K562 (cell line): Measurements from ENCODE around the gene RUNX1. TPM values are rescaled to one million over a fixed set of nuclear protein-coding genes. Genes with fewer than 3 reads are reported as not detected.

Experiments
- ATAC-seq: fragments of 200-7000 bp; cut with Tn5 transposase; 3 replicates; pipeline ENCODE4 v1.9.1; 2020; ENCODE audit warnings: moderate library complexity
- BruUV-seq: library from RNA; stranded (reverse); fragments of 400-500 nt; replicated peaks from 2 replicates; lab custom pipeline; 2021; lab: Mats Ljungman, UMichigan
- CTCF ChIA-PET: fragments of 300-600 bp; formaldehyde crosslinking; extraction: SDS; loops from one replicate; lab custom pipeline; 2021; ENCODE audit warnings: low intra/inter-chr PET ratio; lab: Yijun Ruan, JAX
- POLR2A ChIA-PET: fragments of 300-600, 350-650 bp; sonication (Branson Sonifier 250); formaldehyde crosslinking; extraction: SDS; loops from one replicate; lab custom pipeline; 2021; ENCODE audit warnings: antibody characterized with exemption, inconsistent platforms; lab: Yijun Ruan, JAX
- DNase-seq, 4 experiments: peaks; one replicate each; pipeline versions ENCODE4 v3.0.0 to v3.0.0-alpha.2; 2011 to 2018; ENCODE audit warnings: low spot score in 3 of 4, mixed read lengths in 3 of 4; ENCODE audit errors: extremely low read depth in 1 of 4
- FAIRE-seq: peaks from 2 replicates; lab custom pipeline; 2011; peaks lifted over from hg19 to GRCh38; lab: Jason Lieb, UNC
- H2AFZ ChIP-seq: 2 replicates; pipeline ENCODE4 v1.6.0; 2011; ENCODE audit warnings: low read depth, low read length, control low read depth, inconsistent platforms
- H3K27ac ChIP-seq: fragments of 200-600 bp; 3 replicates; pipeline ENCODE4 v1.8.0; 2011; ENCODE audit warnings: low read depth, mild to moderate bottlenecking, control low read depth, inconsistent platforms, low read length, moderate library complexity, mixed read lengths; ENCODE audit errors: extremely low read depth
- H3K27me3 ChIP-seq, 2 experiments: fragments of 300-600 bp in 1 of 2; 2 replicates in 1 of 2; 3 replicates in 1 of 2; pipeline versions ENCODE4 v1.6.0 to v1.8.0; 2011; ENCODE audit warnings: inconsistent platforms in 2 of 2, low read length in 2 of 2, mild to moderate bottlenecking in 1 of 2, mixed read lengths in 1 of 2, moderate library complexity in 1 of 2; ENCODE audit not compliant: control insufficient read depth in 2 of 2, insufficient read depth in 2 of 2
- H3K36me3 ChIP-seq: fragments of 300-600 bp; 3 replicates; pipeline ENCODE4 v1.8.0; 2011; ENCODE audit warnings: mild to moderate bottlenecking, low read length, inconsistent platforms; ENCODE audit not compliant: control insufficient read depth, insufficient read depth
- H3K4me1 ChIP-seq, 2 experiments: fragments of 200-600 bp in 1 of 2; replicated peaks in 1 of 2; 2 replicates in 1 of 2; 3 replicates in 1 of 2; pipeline versions ENCODE4 v1.5.1 to v1.8.0; 2011; ENCODE audit warnings: inconsistent platforms in 2 of 2, low read length in 2 of 2, mild to moderate bottlenecking in 1 of 2, mixed read lengths in 1 of 2, moderate library complexity in 1 of 2; ENCODE audit not compliant: control insufficient read depth in 2 of 2, insufficient read depth in 2 of 2
- H3K4me2 ChIP-seq: 2 replicates; pipeline ENCODE4 v1.6.1; 2011; ENCODE audit warnings: low read length, control low read depth, inconsistent platforms, mixed read lengths; ENCODE audit not compliant: insufficient read depth
- H3K4me3 ChIP-seq: fragments of 200-600 bp; sonication (generic), shearing (Covaris generic); 2 replicates; pipeline ENCODE4 v1.5.1; 2016; ENCODE audit warnings: control low read depth, inconsistent platforms
- H3K79me2 ChIP-seq: fragments of 200-600 bp; 3 replicates; pipeline ENCODE4 v1.8.0; 2011; ENCODE audit warnings: low read length, inconsistent platforms; ENCODE audit not compliant: control insufficient read depth, insufficient read depth
- H3K9ac ChIP-seq, 2 experiments: 2 replicates each; pipeline versions ENCODE4 v1.6.0 to v1.6.1; 2011; ENCODE audit warnings: low read depth in 2 of 2, low read length in 2 of 2, control low read depth in 1 of 2, inconsistent platforms in 1 of 2, mild to moderate bottlenecking in 1 of 2, mixed read lengths in 1 of 2; ENCODE audit not compliant: insufficient read depth in 1 of 2
- H3K9me1 ChIP-seq: one replicate; pipeline ENCODE4 v1.6.0; 2011; ENCODE audit warnings: inconsistent platforms, mild to moderate bottlenecking, low read length, moderate library complexity; ENCODE audit not compliant: control insufficient read depth, insufficient read depth
- H3K9me3 ChIP-seq: replicated peaks from 2 replicates; pipeline ENCODE4 v1.5.1; 2011; ENCODE audit warnings: low read depth, low read length, inconsistent platforms; ENCODE audit not compliant: control insufficient read depth, insufficient read depth
- H4K20me1 ChIP-seq: replicated peaks from 2 replicates; pipeline ENCODE4 v1.6.1; 2011; ENCODE audit warnings: low read length, inconsistent platforms, mixed read lengths; ENCODE audit not compliant: control insufficient read depth, insufficient read depth
- CREBBP ChIP-seq: IDR thresholded peaks from one replicate; pipeline ENCODE4 v1.6.1; 2012; ENCODE audit warnings: low read depth, mild to moderate bottlenecking, control low read depth, inconsistent platforms, low read length
- MCM2 ChIP-seq: fragments of 450-650 bp; IDR thresholded peaks from 2 replicates; pipeline ENCODE4 v1.6.1; 2017; ENCODE audit warnings: low read depth, mild to moderate bottlenecking
- MCM7 ChIP-seq, 2 experiments: fragments of 450-650 bp; IDR thresholded peaks; 2 replicates each; pipeline ENCODE4 v1.6.1; 2016 to 2018
- NKRF ChIP-seq: fragments of 450-650 bp; IDR thresholded peaks from 2 replicates; pipeline ENCODE4 v1.6.1; 2016; ENCODE audit warnings: borderline replicate concordance
- NRF1 ChIP-seq, 2 experiments: fragments of 450-650 bp; IDR thresholded peaks in 1 of 2; conservative IDR thresholded peaks in 1 of 2; 2 replicates each; pipeline ENCODE4 v1.6.1; 2014; ENCODE audit warnings: mild to moderate bottlenecking in 2 of 2
- SNIP1 ChIP-seq: fragments of 450-650 bp; IDR thresholded peaks from 2 replicates; pipeline ENCODE4 v1.7.1; 2017; ENCODE audit warnings: low read depth, mild to moderate bottlenecking
- ZNF3 ChIP-seq: fragments of 250-450 bp; sonication (Bioruptor Pico); IDR thresholded peaks from 2 replicates; pipeline ENCODE4 v1.5.0; 2021; ENCODE audit warnings: mild to moderate bottlenecking, moderate library complexity
- ZNF592 ChIP-seq: fragments of 450-650 bp; IDR thresholded peaks from 2 replicates; pipeline ENCODE4 v1.6.1; 2017; ENCODE audit warnings: antibody characterized with exemption, mild to moderate bottlenecking
- ZNF696 ChIP-seq: fragments of 250-450 bp; sonication (Bioruptor Pico); conservative IDR thresholded peaks from 2 replicates; pipeline ENCODE4 v1.4.0; 2020; ENCODE audit warnings: mild to moderate bottlenecking, moderate library complexity
- WGBS: fragments of 100-300 bp; shearing (Covaris generic); methylation state at CpG from one replicate; pipeline ENCODE4 v1.1.6; 2016; ENCODE audit warnings: low coverage, mixed read lengths; ENCODE audit not compliant: insufficient coverage; ENCODE audit errors: missing lambda C conversion rate; 5-methylcytosine and 5-hydroxymethylcytosine counted together
- in situ Hi-C: fragments of 300-500 bp; cut with MboI; formaldehyde crosslinking; loops from 4 replicates; pipeline ENCODE4 v1.15.0; 2018; ENCODE audit warnings: inconsistent platforms, mixed read lengths
- intact Hi-C: fragments of 100-400 bp; cut with micrococcal nuclease; formaldehyde crosslinking; loops from 2 replicates; pipeline ENCODE4 v1.14.2; 2022
- polyA plus RNA-seq, 8 experiments: library from polyadenylated mRNA; depleted of rRNA in 4 of 8; stranded (reverse) in 5 of 8; unstranded in 3 of 8; fragments of >200 nt; fragmentation: Nextera tagmentation in 2 of 8; fragmentation: Illumina TruSeq in 1 of 8; extraction: Ambion mirVana in 2 of 8; extraction: Trizol in 1 of 8; gene quantifications; 2 replicates each; pipeline versions ENCODE4 v1.2.1 to v1.2.3, GENCODE V29; 2011 to 2014; ENCODE audit warnings: inconsistent platforms in 1 of 8, missing spikeins in 1 of 8
- total RNA-seq, 7 experiments: library from RNA; depleted of rRNA in 6 of 7; stranded (reverse); fragments of >200 nt in 6 of 7; fragmentation: Illumina TruSeq in 2 of 7; extraction: Trizol in 2 of 7; gene quantifications; 2 replicates each; pipeline versions ENCODE4 v1.2.1 to v1.2.3, GENCODE V29; 2011 to 2021; ENCODE audit warnings: low replicate concordance in 1 of 7

RUNX1 gene
- total and polyA plus RNA-seq, 9 of the 15 experiments (the other 6 are each of a cell fraction or from before 2014, with no cell fraction given), result 2.2 to 68.6 (median 17.8) TPM

- POLR2A ChIA-PET, result interaction anchor here (0.5 to 2.0 kb wide), 6 partner anchors 11 to 31 kb away, joined by 4 to 5 read pairs (median 4); no protein-coding TSS in a partner anchor
- DNase-seq, result no peak
- ATAC-seq, result no peak
- Histone ChIP-seq H3K79me2 (no peaks in the 10 kb centered on the region; the same call in 2 of the 3 replicates), H3K9me1 (no peaks in the 10 kb centered on the region), H3K4me2 (no peak overlapping the region), H3K36me3 (no peaks in the 10 kb centered on the region), H3K27me3 (no peaks in the 10 kb centered on the region)
- in situ Hi-C loops, result no loop called here
- CTCF ChIA-PET, result no interaction called here
- WGBS, result 18% methylated on average over 2 of the region's 2 CpGs
- FAIRE-seq, result no peak
- TF ChIP-seq NKRF (no peak), ZNF592 (no peak), NRF1 (conservative IDR thresholded peaks at IDR 0.05 in 1 of 2, IDR thresholded peaks at IDR 0.05 in 1 of 2) (no peak), SNIP1 (no peak), ZNF3 (CRISPR knock-in tag) (no peak), MCM7 (IDR thresholded peaks at IDR 0.05) (no peak), CREBBP (no peak), ZNF696 (CRISPR knock-in tag) (no peak), MCM2 (no peak)
- TF ChIP-seq, all 486 proteins: peak for 0
- no peak overlapping the region for H3K9ac ChIP-seq
- peaks cover 3 to 25% of the 10 kb centered on the region in 2 experiments; a peak in 4 of 5 replicates for H3K4me1 ChIP-seq
- no peak overlapping the region for H2AFZ ChIP-seq
- BruUV-seq, result no TSS peak
- no peaks in the 10 kb centered on the region; the same call in 1 of the 2 replicates for H3K9me3 ChIP-seq
- H4K20me1 ChIP-seq, result no peaks in the 10 kb centered on the region
- intact Hi-C loops, result no loop called here
- no peak overlapping the region for H3K27ac ChIP-seq
- H3K4me3 ChIP-seq, result no peak overlapping the region
Observed at GRCh38 chr21:35005077-35005476, 44.0 kb downstream of the RUNX1 start.
